ENCODE measurements around the gene ASIC3.

DNA sequence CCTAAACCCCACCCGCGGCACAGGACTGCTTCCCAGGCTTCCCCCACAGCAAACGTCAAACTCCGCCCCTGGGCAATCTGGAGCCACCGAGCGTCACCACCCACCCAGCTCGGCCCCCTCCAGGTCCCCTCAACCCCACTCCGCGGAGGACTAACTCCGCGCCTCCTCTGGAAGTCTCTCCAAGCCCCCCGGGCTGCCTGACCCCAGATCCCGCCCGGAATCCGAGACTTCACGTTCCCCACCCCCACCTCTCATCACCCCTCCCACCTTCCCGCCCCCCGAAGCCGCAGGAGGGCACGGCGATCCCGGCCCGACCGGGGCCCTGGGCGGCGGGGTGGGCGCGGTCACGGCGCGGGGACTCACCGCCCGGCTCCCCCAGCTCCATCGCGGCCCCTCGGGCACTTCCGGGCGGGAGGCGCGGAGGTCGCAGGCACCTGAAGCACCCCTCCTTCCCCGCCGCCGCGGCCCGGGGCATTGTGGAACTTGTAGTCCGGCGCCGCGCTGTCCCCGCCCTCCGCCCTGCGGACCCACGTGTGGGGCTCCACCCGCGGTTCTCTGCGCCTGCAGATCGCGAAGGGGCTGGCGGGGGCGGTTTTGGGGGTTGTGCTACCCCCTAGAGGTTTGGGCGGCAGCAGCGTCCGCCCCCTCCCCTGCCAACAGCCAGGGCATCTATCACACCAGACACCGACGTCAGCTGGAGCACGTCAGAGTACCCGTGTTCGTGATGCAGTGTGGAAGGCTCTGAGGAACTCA lies 34.9 kb downstream of the ASIC3 start, which contains the start of gene TMUB1:
- TF ChIP-seq, protein P1, sequence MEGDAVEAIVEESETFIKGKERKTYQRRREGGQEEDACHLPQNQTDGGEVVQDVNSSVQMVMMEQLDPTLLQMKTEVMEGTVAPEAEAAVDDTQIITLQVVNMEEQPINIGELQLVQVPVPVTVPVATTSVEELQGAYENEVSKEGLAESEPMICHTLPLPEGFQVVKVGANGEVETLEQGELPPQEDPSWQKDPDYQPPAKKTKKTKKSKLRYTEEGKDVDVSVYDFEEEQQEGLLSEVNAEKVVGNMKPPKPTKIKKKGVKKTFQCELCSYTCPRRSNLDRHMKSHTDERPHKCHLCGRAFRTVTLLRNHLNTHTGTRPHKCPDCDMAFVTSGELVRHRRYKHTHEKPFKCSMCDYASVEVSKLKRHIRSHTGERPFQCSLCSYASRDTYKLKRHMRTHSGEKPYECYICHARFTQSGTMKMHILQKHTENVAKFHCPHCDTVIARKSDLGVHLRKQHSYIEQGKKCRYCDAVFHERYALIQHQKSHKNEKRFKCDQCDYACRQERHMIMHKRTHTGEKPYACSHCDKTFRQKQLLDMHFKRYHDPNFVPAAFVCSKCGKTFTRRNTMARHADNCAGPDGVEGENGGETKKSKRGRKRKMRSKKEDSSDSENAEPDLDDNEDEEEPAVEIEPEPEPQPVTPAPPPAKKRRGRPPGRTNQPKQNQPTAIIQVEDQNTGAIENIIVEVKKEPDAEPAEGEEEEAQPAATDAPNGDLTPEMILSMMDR (IDR thresholded peaks at IDR 0.05; ENCODE audit: extremely low read depth in 1 of 2, insufficient read depth in 1 of 2, low read depth in 1 of 2, low read length in 2 of 2): no peak
- TF ChIP-seq MYC (IDR thresholded peaks at IDR 0.05; ENCODE audit: low read depth, low read length) (no peak), POLR2AphosphoS5 (IDR thresholded peaks at IDR 0.05; ENCODE audit: insufficient read depth, low read depth, low read length) (peak; percentile 45), EZH2 (IDR thresholded peaks at IDR 0.05; ENCODE audit: borderline replicate concordance, low read depth, low read length, severe bottlenecking) (no peak), JUN (IDR thresholded peaks at IDR 0.05; ENCODE audit: borderline replicate concordance, insufficient read depth, insufficient read length, low read depth) (no peak), FOS (IDR thresholded peaks at IDR 0.05; ENCODE audit: borderline replicate concordance, insufficient read depth, low read length) (no peak)

Measured in endothelial cell of umbilical vein (primary cell).